ENCODE data around the gene TWF2. TPM values are rescaled to one million over a fixed set of nuclear protein-coding genes. Genes with fewer than 3 reads are reported as not detected.
"Not testable (repeated sequence)": the region's sequence is repeated elsewhere in the genome, so short reads cannot be mapped to it uniquely, and the experiment has no call there.

TWF2 gene
- total RNA-seq: 65.3 TPM

GRCh38 chr3:52238761-52239701, at the start of gene TWF2:
TWF2 (minus strand) TSS chr3:52239158; CDS start chr3:52239016, 142 bp downstream.
- DNase-seq (ENCODE audit: low spot score): peak; percentile 79

- DNase-seq (ENCODE audit: low spot score): no peak
These were observed 49.7 kb upstream of the TWF2 start for GRCh38 chr3:52288674-52289073.

GRCh38 chr3:52286777-52287110, 47.8 kb upstream of the TWF2 start:
- no peak for DNase-seq (ENCODE audit: low spot score)

GRCh38 chr3:52284051-52284450, 45.1 kb upstream of the TWF2 start:
- not testable (repeated sequence) for DNase-seq (ENCODE audit: low spot score)

GRCh38 chr3:52283306-52283705, 44.3 kb upstream of the TWF2 start:
- no peak for DNase-seq (ENCODE audit: low spot score)

- no peak for DNase-seq (ENCODE audit: low spot score)
These were observed 43.2 kb upstream of the TWF2 start for GRCh38 chr3:52281981-52282801.

GRCh38 chr3:52280050-52280461, 41.1 kb upstream of the TWF2 start:
- DNase-seq (ENCODE audit: low spot score): no peak

GRCh38 chr3:52279596-52279995, 40.6 kb upstream of the TWF2 start:
- no peak for DNase-seq (ENCODE audit: low spot score)

- peak; percentile 98 for DNase-seq (ENCODE audit: low spot score)
These were observed 39.6 kb upstream of the TWF2 start, which contains the start of gene WDR82 for GRCh38 chr3:52278510-52279069. WDR82 (minus strand) TSS chr3:52278649; CDS start chr3:52278361, 288 bp downstream.

GRCh38 chr3:52277972-52278509, 39.1 kb upstream of the TWF2 start:
- no peak for DNase-seq (ENCODE audit: low spot score)

GRCh38 chr3:52277071-52277964, 38.4 kb upstream of the TWF2 start:
- DNase-seq (ENCODE audit: low spot score): peak; percentile 86

- DNase-seq (ENCODE audit: low spot score): not testable (repeated sequence)
These were observed 35.8 kb upstream of the TWF2 start for GRCh38 chr3:52274781-52275180.

GRCh38 chr3:52272831-52273230, 33.9 kb upstream of the TWF2 start:
- DNase-seq (ENCODE audit: low spot score): no peak

GRCh38 chr3:52272172-52272571, 33.2 kb upstream of the TWF2 start:
- DNase-seq (ENCODE audit: low spot score): not testable (repeated sequence)

GRCh38 chr3:52270252-52270754, 31.3 kb upstream of the TWF2 start:
- no peak for DNase-seq (ENCODE audit: low spot score)

- DNase-seq (ENCODE audit: low spot score): no peak
These were observed 30.8 kb upstream of the TWF2 start for GRCh38 chr3:52269776-52270175.

- DNase-seq (ENCODE audit: low spot score): no peak
These were observed 29.1 kb upstream of the TWF2 start for GRCh38 chr3:52268036-52268435.

GRCh38 chr3:52265387-52265786, 26.4 kb upstream of the TWF2 start:
- DNase-seq (ENCODE audit: low spot score): no peak

- DNase-seq (ENCODE audit: low spot score): no peak
These were observed 23.5 kb upstream of the TWF2 start for GRCh38 chr3:52262447-52262846.

GRCh38 chr3:52259448-52259847, 20.5 kb upstream of the TWF2 start:
- DNase-seq (ENCODE audit: low spot score): no peak

- no peak for DNase-seq (ENCODE audit: low spot score)
These were observed 20.1 kb upstream of the TWF2 start for GRCh38 chr3:52259035-52259434.
